Naive thymus-derived CD4-positive, alpha-beta T cell (primary cell): ENCODE results near the gene CRTC3. TPM values are rescaled to one million over a fixed set of nuclear protein-coding genes. Genes with fewer than 3 reads are reported as not detected.

Experiments
- ATAC-seq: fragments of 150-1000 bp; cut with Tn5 transposase; 2 replicates; pipeline ENCODE4 v1.10.0; 2021; ENCODE audit warnings: mild to moderate bottlenecking, moderate library complexity
- CTCF ChIA-PET: fragments of 350-600 bp; sonication (Branson Sonifier 250); formaldehyde crosslinking; loops from one replicate; lab custom pipeline; 2021; ENCODE audit warnings: antibody characterized with exemption; lab: Charles Lee
- POLR2A ChIA-PET: fragments of 350-600 bp; sonication (Branson Sonifier 250); formaldehyde crosslinking; loops from one replicate; lab custom pipeline; 2021; ENCODE audit warnings: antibody characterized with exemption, inconsistent platforms; lab: Charles Lee
- DNase-seq, 9 donors: peaks; one replicate each; pipeline versions ENCODE4 v3.0.0 to v3.0.0-alpha.2; 2020 to 2022; ENCODE audit warnings: mixed read lengths in 1 of 9
- H3K27ac ChIP-seq: one replicate; pipeline ENCODE4 v1.7.0; 2013; ENCODE audit warnings: mild to moderate bottlenecking, low read depth, low read length, moderate library complexity
- H3K27me3 ChIP-seq, 2 donors: one replicate each; pipeline ENCODE4 v1.7.0; 2013; ENCODE audit warnings: low read length in 2 of 2, mild to moderate bottlenecking in 2 of 2, moderate library complexity in 2 of 2; ENCODE audit not compliant: control insufficient read depth in 2 of 2, insufficient read depth in 2 of 2
- H3K36me3 ChIP-seq, 3 experiments: 1 replicate in 2 of 3; 2 replicates in 1 of 3; pipeline ENCODE4 v1.7.0; 2013; ENCODE audit warnings: low read length in 3 of 3, mild to moderate bottlenecking in 3 of 3, moderate library complexity in 1 of 3; ENCODE audit not compliant: insufficient read depth in 3 of 3, control insufficient read depth in 2 of 3
- H3K4me1 ChIP-seq, 2 donors: one replicate each; pipeline ENCODE4 v1.7.0; 2013; ENCODE audit warnings: low read length in 2 of 2, mild to moderate bottlenecking in 2 of 2, moderate library complexity in 1 of 2; ENCODE audit not compliant: control insufficient read depth in 2 of 2, insufficient read depth in 2 of 2
- H3K4me3 ChIP-seq: 2 replicates; pipeline ENCODE4 v1.7.0; 2013; ENCODE audit warnings: mild to moderate bottlenecking, low read length
- H3K9me3 ChIP-seq, 3 experiments: 1 replicate in 2 of 3; 2 replicates in 1 of 3; pipeline ENCODE4 v1.7.0; 2013; ENCODE audit warnings: low read length in 3 of 3; ENCODE audit not compliant: control insufficient read depth in 2 of 3
- H3K27ac Mint-ChIP-seq, 9 donors: one replicate each; pipeline ENCODE4 v1.8.0; 2020 to 2022; ENCODE audit warnings: mixed read lengths in 9 of 9, mild to moderate bottlenecking in 8 of 9, moderate library complexity in 5 of 9, inconsistent platforms in 2 of 9
- H3K27me3 Mint-ChIP-seq, 5 donors: one replicate each; pipeline ENCODE4 v1.8.0; 2021 to 2022; ENCODE audit warnings: mixed read lengths in 5 of 5, mild to moderate bottlenecking in 1 of 5
- H3K36me3 Mint-ChIP-seq, 5 donors: one replicate each; pipeline ENCODE4 v1.8.0; 2020 to 2022; ENCODE audit warnings: mixed read lengths in 5 of 5, mild to moderate bottlenecking in 3 of 5, inconsistent platforms in 1 of 5
- H3K4me1 Mint-ChIP-seq, 7 donors: one replicate each; pipeline ENCODE4 v1.8.0; 2020 to 2022; ENCODE audit warnings: mixed read lengths in 7 of 7, mild to moderate bottlenecking in 3 of 7, inconsistent platforms in 1 of 7
- H3K4me3 Mint-ChIP-seq, 10 donors: one replicate each; pipeline ENCODE4 v1.8.0; 2020 to 2022; ENCODE audit warnings: mild to moderate bottlenecking in 10 of 10, mixed read lengths in 10 of 10, moderate library complexity in 6 of 10, inconsistent platforms in 2 of 10
- H3K9me3 Mint-ChIP-seq, 11 donors: one replicate each; pipeline ENCODE4 v1.8.0; 2020 to 2022; ENCODE audit warnings: mixed read lengths in 11 of 11, mild to moderate bottlenecking in 4 of 11, inconsistent platforms in 1 of 11, moderate library complexity in 1 of 11
- intact Hi-C, 2 donors: fragments of 100-400 bp; cut with micrococcal nuclease; formaldehyde crosslinking; loops; one replicate each; pipeline ENCODE4 v1.15.1; 2023
- polyA plus RNA-seq, 2 donors: library from polyadenylated mRNA; unstranded; fragments of 300-500 nt; fragmentation: Illumina TruSeq; gene quantifications; one replicate each; pipeline ENCODE4 v1.2.3, GENCODE V29; 2021
- total RNA-seq, 6 experiments: library from RNA in 5 of 6; stranded (reverse) in 5 of 6; gene quantifications; 1 replicate in 5 of 6; 2 replicates in 1 of 6; pipeline ENCODE4 v1.2.3 and lab custom pipeline; 2021 to 2026

CRTC3 gene
- total and polyA plus RNA-seq, 7 experiments from 2014 or later: 40.5 to 132 (median 106) TPM

- Histone ChIP-seq H3K27ac (no peak overlapping the region), H3K36me3 (peaks cover 0 to 27% (median 0%) of the 10 kb centered on the region in 3 experiments), H3K9me3 (no peaks in the 10 kb centered on the region), H3K27me3 (no peaks in the 10 kb centered on the region), H3K4me3 (no peak overlapping the region), H3K4me1 (peaks cover 9 to 15% of the 10 kb centered on the region in 2 donors)
- POLR2A ChIA-PET: interaction anchor here (0.7 to 1.4 kb wide), 2 partner anchors 39 to 53 kb away, joined by 4 read pairs; no protein-coding TSS in a partner anchor
- Mint-ChIP-seq H3K36me3 (peaks cover 0 to 23% (median 17%) of the 10 kb centered on the region in 5 donors), H3K4me1 (peaks cover 27 to 47% (median 37%) of the 10 kb centered on the region in 7 donors), H3K4me3 (no peak overlapping the region), H3K27ac (peak overlapping the region in 2 of 9 donors; percentile 64 to 83), H3K27me3 (peaks cover 0 to 4% (median 0%) of the 10 kb centered on the region in 5 donors), H3K9me3 (peaks cover 0 to 7% (median 0%) of the 10 kb centered on the region in 11 donors)
- intact Hi-C loops: loop anchor here (5.0 to 10.0 kb wide), 2 partner anchors 225 to 283 kb away; no protein-coding TSS in a partner anchor
- ATAC-seq (no peak), DNase-seq (no peak)
- CTCF ChIA-PET: interaction anchor here (0.6 to 1.3 kb wide), 20 partner anchors 10 to 327 kb away, joined by 3 to 26 read pairs (median 4); partner anchors contain the start of genes BLM, FES, MAN2A2 and UNC45A
These were observed 117.6 kb downstream of the CRTC3 start for GRCh38 chr15:90647326-90647725.

GRCh38 chr15:90648137-90649070, 118.7 kb downstream of the CRTC3 start:
- intact Hi-C loops: loop anchor here (1.0 to 10.0 kb wide), 11 partner anchors 9 to 286 kb away; partner anchors contain the start of gene BLM (in 2 of the 2)
- Histone ChIP-seq H3K36me3 (peaks cover 0 to 17% (median 0%) of the 10 kb centered on the region in 3 experiments), H3K27me3 (no peaks in the 10 kb centered on the region), H3K4me3 (no peak overlapping the region), H3K27ac (no peak overlapping the region), H3K9me3 (no peaks in the 10 kb centered on the region), H3K4me1 (peaks cover 9 to 15% of the 10 kb centered on the region in 2 donors)
- Mint-ChIP-seq H3K27me3 (peaks cover 0 to 4% (median 0%) of the 10 kb centered on the region in 5 donors), H3K27ac (peak overlapping the region in 6 of 9 donors; percentile 31 to 95 (median 47)), H3K4me3 (peak overlapping the region; percentile 29 to 83 (median 68)), H3K36me3 (peaks cover 0 to 15% (median 6%) of the 10 kb centered on the region in 5 donors), H3K4me1 (peaks cover 27 to 54% (median 37%) of the 10 kb centered on the region in 7 donors), H3K9me3 (peaks cover 0 to 7% (median 0%) of the 10 kb centered on the region in 11 donors)
- peak in 8 of 9 donors; percentile 48 to 69 (median 58) for DNase-seq
- ChIA-PET POLR2A (interaction anchor here (0.7 to 1.4 kb wide), 4 partner anchors 38 to 255 kb away, joined by 3 to 4 read pairs (median 4); partner anchors contain the start of gene BLM), CTCF (interaction anchor here (0.6 to 1.5 kb wide), 23 partner anchors 9 to 328 kb away, joined by 3 to 26 read pairs (median 4); partner anchors contain the start of genes BLM, FES, MAN2A2 and UNC45A)
- peak; percentile 83 for ATAC-seq

GRCh38 chr15:90650117-90650955, 120.6 kb downstream of the CRTC3 start:
- peaks cover 0 to 8% (median 2%) of the 10 kb centered on the region in 5 donors for H3K27me3 Mint-ChIP-seq

GRCh38 chr15:90650956-90651689, 121.4 kb downstream of the CRTC3 start:
- intact Hi-C loops: loop anchor here in 1 of 2 donors (1.0 kb wide), 1 partner anchor 9 kb away; no protein-coding TSS in a partner anchor
- ChIA-PET POLR2A (no interaction called here), CTCF (interaction anchor here (1.5 to 1.6 kb wide), 3 partner anchors 20 to 284 kb away, joined by 4 to 5 read pairs (median 5); partner anchors contain the start of genes BLM and UNC45A)
- peaks cover 0 to 10% (median 2%) of the 10 kb centered on the region in 5 donors for H3K27me3 Mint-ChIP-seq
- no peaks in the 10 kb centered on the region for H3K36me3 ChIP-seq
- H3K4me1 ChIP-seq: peaks cover 9 to 23% of the 10 kb centered on the region in 2 donors
- H3K9me3 Mint-ChIP-seq: peaks cover 0 to 7% (median 0%) of the 10 kb centered on the region in 11 donors
- H3K4me1 Mint-ChIP-seq: peaks cover 36 to 70% (median 41%) of the 10 kb centered on the region in 7 donors
- H3K27me3 ChIP-seq: no peaks in the 10 kb centered on the region
- H3K4me3 ChIP-seq: no peak overlapping the region
- ATAC-seq: no peak
- no peaks in the 10 kb centered on the region for H3K9me3 ChIP-seq
- no peak overlapping the region for H3K4me3 Mint-ChIP-seq
- H3K27ac ChIP-seq: no peak overlapping the region
- H3K36me3 Mint-ChIP-seq: peaks cover 0 to 12% (median 0%) of the 10 kb centered on the region in 5 donors
- no peak for DNase-seq
- H3K27ac Mint-ChIP-seq: peak overlapping the region in 1 of 9 donors; percentile 95

More at GRCh38 chr15:90650117-90650955, 120.6 kb downstream of the CRTC3 start:
- no peak overlapping the region for H3K4me3 ChIP-seq
- peak overlapping the region in 2 of 9 donors; percentile 28 to 95 for H3K27ac Mint-ChIP-seq
- H3K27me3 ChIP-seq: no peaks in the 10 kb centered on the region
- peaks cover 9 to 23% of the 10 kb centered on the region in 2 donors for H3K4me1 ChIP-seq
- peak overlapping the region in 5 of 10 donors; percentile 4 to 42 (median 21) for H3K4me3 Mint-ChIP-seq
- no peaks in the 10 kb centered on the region for H3K36me3 ChIP-seq
- H3K4me1 Mint-ChIP-seq: peaks cover 34 to 67% (median 44%) of the 10 kb centered on the region in 7 donors
- ATAC-seq (no peak), DNase-seq (no peak)
- CTCF ChIA-PET: interaction anchor here (0.7 to 1.5 kb wide), 8 partner anchors 21 to 238 kb away, joined by 3 to 11 read pairs (median 4); partner anchors contain the start of gene BLM
- H3K9me3 ChIP-seq: no peaks in the 10 kb centered on the region
- intact Hi-C loops: loop anchor here in 1 of 2 donors (1.0 kb wide), 1 partner anchor 10 kb away; no protein-coding TSS in a partner anchor
- H3K9me3 Mint-ChIP-seq: peaks cover 0 to 7% (median 0%) of the 10 kb centered on the region in 11 donors
- peaks cover 0 to 12% (median 0%) of the 10 kb centered on the region in 5 donors for H3K36me3 Mint-ChIP-seq
- POLR2A ChIA-PET: interaction anchor here (0.6 to 0.8 kb wide), 3 partner anchors 14 to 68 kb away, joined by 3 read pairs; no protein-coding TSS in a partner anchor
- H3K27ac ChIP-seq: no peak overlapping the region
